Prostate gland (tissue), 2 donors: ENCODE measurements around the gene CCSER2.

ENCODE experiments used
- POLR2A ChIP-seq: fragments of 450-650 bp; IDR thresholded peaks from one replicate; pipeline ENCODE4 v1.6.1; 2016; ENCODE audit warnings: antibody characterized with exemption, mild to moderate bottlenecking
- POLR2AphosphoS5 ChIP-seq: sonication (generic); formaldehyde crosslinking; IDR thresholded peaks from one replicate; pipeline ENCODE4 v1.6.1; 2017; ENCODE audit warnings: antibody characterized with exemption
- TF ChIP-seq, protein P1 (sequence below), 4 experiments: fragments of 200-600 bp in 2 of 4; fragments of 450-650 bp in 2 of 4; sonication (generic) in 2 of 4; IDR thresholded peaks; 1 replicate in 3 of 4; 2 replicates in 1 of 4; pipeline ENCODE4 v1.5.1; 2016 to 2019; ENCODE audit warnings: antibody characterized with exemption in 4 of 4, mild to moderate bottlenecking in 2 of 4, moderate library complexity in 2 of 4

DNA sequence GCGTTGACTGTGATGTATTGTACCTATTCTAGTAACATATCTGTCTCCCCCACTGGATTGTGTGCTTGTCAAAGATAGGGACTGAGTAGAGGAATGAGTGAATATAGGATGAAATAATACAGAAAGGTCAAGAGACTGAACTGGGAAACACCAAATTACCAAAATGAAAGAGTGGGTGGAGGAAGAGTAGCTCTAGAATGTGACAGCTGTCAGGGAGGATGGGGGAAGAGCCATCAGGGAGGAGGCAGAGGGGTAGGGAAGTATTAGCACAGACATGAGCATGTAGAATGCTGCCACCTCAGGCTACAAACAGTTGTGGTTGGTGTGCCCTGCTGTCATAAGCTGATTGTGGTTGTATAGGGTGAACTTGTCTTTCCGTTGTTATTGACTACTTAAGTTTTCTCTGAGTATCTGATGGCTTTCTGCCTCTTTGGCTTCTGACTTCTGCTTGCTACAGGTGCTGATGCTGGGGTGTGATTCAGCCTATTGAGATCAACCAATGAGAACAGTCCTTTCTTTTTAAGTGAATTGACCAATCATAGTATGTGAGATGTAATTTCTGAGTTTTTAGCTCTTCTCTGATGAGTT, 5.6 kb downstream of the CCSER2 start:
- TF ChIP-seq, protein P1, sequence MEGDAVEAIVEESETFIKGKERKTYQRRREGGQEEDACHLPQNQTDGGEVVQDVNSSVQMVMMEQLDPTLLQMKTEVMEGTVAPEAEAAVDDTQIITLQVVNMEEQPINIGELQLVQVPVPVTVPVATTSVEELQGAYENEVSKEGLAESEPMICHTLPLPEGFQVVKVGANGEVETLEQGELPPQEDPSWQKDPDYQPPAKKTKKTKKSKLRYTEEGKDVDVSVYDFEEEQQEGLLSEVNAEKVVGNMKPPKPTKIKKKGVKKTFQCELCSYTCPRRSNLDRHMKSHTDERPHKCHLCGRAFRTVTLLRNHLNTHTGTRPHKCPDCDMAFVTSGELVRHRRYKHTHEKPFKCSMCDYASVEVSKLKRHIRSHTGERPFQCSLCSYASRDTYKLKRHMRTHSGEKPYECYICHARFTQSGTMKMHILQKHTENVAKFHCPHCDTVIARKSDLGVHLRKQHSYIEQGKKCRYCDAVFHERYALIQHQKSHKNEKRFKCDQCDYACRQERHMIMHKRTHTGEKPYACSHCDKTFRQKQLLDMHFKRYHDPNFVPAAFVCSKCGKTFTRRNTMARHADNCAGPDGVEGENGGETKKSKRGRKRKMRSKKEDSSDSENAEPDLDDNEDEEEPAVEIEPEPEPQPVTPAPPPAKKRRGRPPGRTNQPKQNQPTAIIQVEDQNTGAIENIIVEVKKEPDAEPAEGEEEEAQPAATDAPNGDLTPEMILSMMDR (IDR thresholded peaks at IDR 0.05), result no peak
- TF ChIP-seq POLR2A, result no peak
- TF ChIP-seq POLR2AphosphoS5, result no peak
